Measurements from ENCODE around the gene CD69. TPM values are rescaled to one million over a fixed set of nuclear protein-coding genes. Genes with fewer than 3 reads are reported as not detected.

CD69 gene
- total and polyA plus RNA-seq, 9 donors: 0.63 to 7.8 (median 2.3) TPM

DNA sequence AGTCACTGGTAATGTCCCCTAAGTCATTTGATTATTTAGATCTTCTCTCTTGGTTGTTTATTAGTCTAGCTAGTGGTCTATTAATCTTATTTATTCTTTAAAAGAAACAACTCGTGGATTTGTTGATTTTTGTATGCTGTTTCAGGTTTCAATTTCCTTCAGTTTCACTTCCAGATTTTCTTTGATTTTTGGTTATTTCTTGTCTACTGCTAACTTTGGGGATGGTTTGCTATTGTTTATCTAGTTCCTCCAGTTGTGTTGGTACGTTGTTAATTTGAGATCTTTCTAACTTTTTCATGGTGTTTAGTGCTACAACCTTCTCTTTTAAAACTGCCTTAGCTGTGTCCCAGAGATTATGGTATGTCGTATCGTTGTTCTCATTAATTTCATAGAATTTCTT is 18.5 kb upstream of the CD69 start:
- 60 to 76% (median 70%) methylated on average over 4 of the region's 4 CpGs for WGBS, 3 donors
- H3K4me3 ChIP-seq: no peak overlapping the region
- TF ChIP-seq, protein P1, sequence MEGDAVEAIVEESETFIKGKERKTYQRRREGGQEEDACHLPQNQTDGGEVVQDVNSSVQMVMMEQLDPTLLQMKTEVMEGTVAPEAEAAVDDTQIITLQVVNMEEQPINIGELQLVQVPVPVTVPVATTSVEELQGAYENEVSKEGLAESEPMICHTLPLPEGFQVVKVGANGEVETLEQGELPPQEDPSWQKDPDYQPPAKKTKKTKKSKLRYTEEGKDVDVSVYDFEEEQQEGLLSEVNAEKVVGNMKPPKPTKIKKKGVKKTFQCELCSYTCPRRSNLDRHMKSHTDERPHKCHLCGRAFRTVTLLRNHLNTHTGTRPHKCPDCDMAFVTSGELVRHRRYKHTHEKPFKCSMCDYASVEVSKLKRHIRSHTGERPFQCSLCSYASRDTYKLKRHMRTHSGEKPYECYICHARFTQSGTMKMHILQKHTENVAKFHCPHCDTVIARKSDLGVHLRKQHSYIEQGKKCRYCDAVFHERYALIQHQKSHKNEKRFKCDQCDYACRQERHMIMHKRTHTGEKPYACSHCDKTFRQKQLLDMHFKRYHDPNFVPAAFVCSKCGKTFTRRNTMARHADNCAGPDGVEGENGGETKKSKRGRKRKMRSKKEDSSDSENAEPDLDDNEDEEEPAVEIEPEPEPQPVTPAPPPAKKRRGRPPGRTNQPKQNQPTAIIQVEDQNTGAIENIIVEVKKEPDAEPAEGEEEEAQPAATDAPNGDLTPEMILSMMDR (IDR thresholded peaks at IDR 0.05): no peak
- TF ChIP-seq EP300 (IDR thresholded peaks at IDR 0.05): no peak
- no peak for TF ChIP-seq POLR2A (IDR thresholded peaks at IDR 0.05)
- no peak overlapping the region for H3K27ac ChIP-seq
- no peaks in the 10 kb centered on the region for H3K27me3 ChIP-seq
- no peak for DNase-seq
- no peaks in the 10 kb centered on the region for H3K9me3 ChIP-seq
- no peaks in the 10 kb centered on the region for H3K36me3 ChIP-seq
- no peaks in the 10 kb centered on the region for H3K4me1 ChIP-seq (ENCODE audit: insufficient read depth)
- intact Hi-C loops (cut with DNase I): no loop called here

DNA sequence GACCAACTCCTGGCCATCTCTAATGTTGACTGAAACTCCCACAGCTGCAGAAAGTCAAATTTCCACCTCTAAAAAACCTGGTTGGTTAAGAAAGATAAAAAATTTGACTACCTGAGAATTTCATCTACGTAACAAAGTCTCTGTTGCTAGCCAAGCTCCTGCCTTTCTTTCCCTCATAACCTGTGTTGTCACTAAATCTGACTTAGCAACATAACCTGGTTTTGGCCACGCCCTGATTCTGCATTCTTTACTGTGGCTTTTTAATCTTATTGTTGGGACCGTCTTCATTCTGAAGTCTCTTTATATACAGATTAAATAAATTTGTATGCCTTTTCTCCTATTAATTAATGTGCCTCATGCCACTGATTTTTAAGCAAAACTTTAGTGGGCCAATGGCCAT is 16.1 kb upstream of the CD69 start:
- intact Hi-C loops (cut with DNase I): no loop called here
- no peaks in the 10 kb centered on the region for H3K36me3 ChIP-seq

DNA sequence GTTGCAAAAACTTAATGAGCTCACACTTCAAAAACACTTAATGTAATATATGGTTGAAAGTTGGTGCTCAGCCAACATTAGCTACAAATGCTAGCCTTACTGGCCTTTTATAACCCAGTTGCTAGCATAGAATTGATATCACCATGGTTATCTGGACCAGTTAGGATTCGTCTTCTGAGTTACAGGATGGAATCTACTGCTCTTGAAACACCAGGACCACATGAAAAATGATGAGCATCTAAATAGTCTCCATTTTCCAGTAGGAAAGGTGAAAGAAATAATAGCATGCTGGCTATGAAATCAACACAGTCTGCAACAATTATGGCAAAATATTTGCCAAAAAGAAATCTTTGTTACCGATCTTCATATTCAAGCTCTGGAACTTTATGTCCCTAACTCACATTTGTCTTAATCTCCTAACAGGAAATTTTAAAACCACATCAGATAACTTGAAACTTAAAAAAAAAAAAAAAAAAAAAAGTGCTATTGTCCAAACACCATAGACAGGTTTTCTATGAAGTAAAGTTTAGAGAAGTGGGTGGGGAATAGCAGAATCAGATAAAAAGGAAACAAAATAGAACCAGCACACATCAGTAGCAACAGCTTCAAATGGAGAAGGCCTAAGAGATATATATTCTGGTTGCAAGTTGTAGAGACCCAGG is 12.6 kb upstream of the CD69 start:
- no peaks in the 10 kb centered on the region for H3K36me3 ChIP-seq
- H3K9me3 ChIP-seq: no peaks in the 10 kb centered on the region
- intact Hi-C loops (cut with DNase I): no loop called here
- TF ChIP-seq EP300 (IDR thresholded peaks at IDR 0.05): no peak
- no peak for TF ChIP-seq POLR2A (IDR thresholded peaks at IDR 0.05)
- no peak for DNase-seq
- H3K4me1 ChIP-seq (ENCODE audit: insufficient read depth): no peaks in the 10 kb centered on the region
- H3K4me3 ChIP-seq: no peak overlapping the region
- no peak overlapping the region for H3K27ac ChIP-seq
- 73 to 75% (median 74%) methylated on average over 2 of the region's 2 CpGs for WGBS, 3 donors
- no peaks in the 10 kb centered on the region for H3K27me3 ChIP-seq

More for the DNA sequence above, 16.1 kb upstream of the CD69 start:
- no peak for DNase-seq
- 77 to 83% (median 83%) methylated on average over 3 of the region's 3 CpGs for WGBS, 3 donors
- Histone ChIP-seq H3K27me3 (no peaks in the 10 kb centered on the region), H3K4me3 (no peak overlapping the region), H3K9me3 (no peaks in the 10 kb centered on the region), H3K27ac (no peak overlapping the region), H3K4me1 (ENCODE audit: insufficient read depth) (no peaks in the 10 kb centered on the region)
- TF ChIP-seq, protein P1 (IDR thresholded peaks at IDR 0.05): no peak
- TF ChIP-seq EP300 (IDR thresholded peaks at IDR 0.05) (no peak), POLR2A (IDR thresholded peaks at IDR 0.05) (no peak)

DNA sequence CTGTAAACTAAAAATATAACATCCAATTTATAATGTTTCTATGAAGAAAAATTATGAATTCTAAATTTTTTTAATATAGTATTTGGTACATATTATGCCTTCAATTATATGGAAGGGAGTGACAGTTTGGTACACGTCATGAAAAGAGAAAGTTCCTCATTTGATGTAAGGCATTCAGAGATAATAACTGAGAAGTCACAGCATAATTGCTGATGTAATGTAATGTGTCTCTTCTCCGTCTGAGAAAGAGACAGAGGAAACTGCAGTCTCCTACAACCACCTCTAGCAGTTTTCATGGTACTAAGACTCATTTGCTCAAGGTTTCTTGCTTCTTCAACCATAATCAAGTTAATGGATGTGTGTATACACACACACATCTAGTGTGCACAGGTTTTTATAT is 2.3 kb upstream of the CD69 start:
- Histone ChIP-seq H3K9me3 (no peaks in the 10 kb centered on the region), H3K27ac (no peak overlapping the region), H3K4me3 (no peak overlapping the region), H3K27me3 (no peaks in the 10 kb centered on the region), H3K36me3 (no peaks in the 10 kb centered on the region), H3K4me1 (ENCODE audit: insufficient read depth) (no peaks in the 10 kb centered on the region)
- intact Hi-C loops (cut with DNase I): no loop called here
- 38 to 44% (median 38%) methylated on average over 2 of the region's 2 CpGs for WGBS, 3 donors
- no peak for TF ChIP-seq EP300 (IDR thresholded peaks at IDR 0.05)
- TF ChIP-seq, protein P1 (IDR thresholded peaks at IDR 0.05): no peak
- no peak for TF ChIP-seq POLR2A (IDR thresholded peaks at IDR 0.05)
- DNase-seq: no peak

DNA sequence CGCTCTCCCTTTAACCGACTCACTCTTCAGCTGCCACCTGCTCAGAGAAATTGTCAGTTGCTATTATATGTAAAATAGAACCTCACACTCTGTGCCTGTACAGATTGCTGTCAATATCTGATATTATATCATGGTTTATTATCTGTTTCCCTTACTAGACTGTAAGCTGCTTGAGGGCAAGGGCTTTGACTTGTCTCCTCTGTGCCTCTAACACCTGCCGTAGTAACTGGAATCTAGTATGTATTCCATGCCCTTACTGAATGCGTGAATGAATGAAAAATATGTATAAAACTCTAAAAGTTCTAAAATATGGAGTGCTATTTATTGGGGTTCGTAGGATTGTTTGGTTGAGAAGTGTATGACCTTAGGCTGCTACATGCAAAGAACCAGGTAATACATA is 1.7 kb upstream of the CD69 start:
- Histone ChIP-seq H3K4me1 (ENCODE audit: insufficient read depth) (no peaks in the 10 kb centered on the region), H3K36me3 (no peaks in the 10 kb centered on the region), H3K27me3 (no peaks in the 10 kb centered on the region), H3K9me3 (no peaks in the 10 kb centered on the region), H3K4me3 (no peak overlapping the region), H3K27ac (no peak overlapping the region)
- intact Hi-C loops (cut with DNase I): no loop called here
- no peak for DNase-seq
- TF ChIP-seq EP300 (IDR thresholded peaks at IDR 0.05) (no peak), POLR2A (IDR thresholded peaks at IDR 0.05) (no peak)
- TF ChIP-seq, protein P1 (IDR thresholded peaks at IDR 0.05): no peak
- 91 to 92% (median 92%) methylated on average over 5 of the region's 5 CpGs for WGBS, 3 donors
